Endodermal cell (in vitro differentiated cells): ENCODE measurements around the gene RNF43. TPM values are rescaled to one million over a fixed set of nuclear protein-coding genes. Genes with fewer than 3 reads are reported as not detected.

Experiments used
- DNase-seq: peaks from one replicate; pipeline ENCODE4 v3.0.0-alpha.2; 2017
- H3K27ac ChIP-seq: 2 replicates; pipeline ENCODE4 v1.5.1; 2013; ENCODE audit warnings: mild to moderate bottlenecking, low read depth, low read length, moderate library complexity
- H3K27me3 ChIP-seq: 2 replicates; pipeline ENCODE4 v1.6.1; 2013; ENCODE audit warnings: mild to moderate bottlenecking, low read length, moderate library complexity; ENCODE audit not compliant: insufficient read depth, control insufficient read depth, poor library complexity, severe bottlenecking
- H3K36me3 ChIP-seq: 2 replicates; pipeline ENCODE4 v1.7.0; 2013; ENCODE audit warnings: mild to moderate bottlenecking, low read length, moderate library complexity; ENCODE audit not compliant: control insufficient read depth, insufficient read depth
- H3K4me1 ChIP-seq: one replicate; pipeline ENCODE4 v1.7.0; 2013; ENCODE audit warnings: low read length; ENCODE audit not compliant: control insufficient read depth, insufficient read depth
- H3K4me3 ChIP-seq: 2 replicates; pipeline ENCODE4 v1.5.1; 2013; ENCODE audit warnings: mild to moderate bottlenecking, low read length, moderate library complexity
- H3K9ac ChIP-seq: 2 replicates; pipeline ENCODE4 v1.6.1; 2013; ENCODE audit warnings: mild to moderate bottlenecking, low read length, moderate library complexity; ENCODE audit not compliant: poor library complexity, severe bottlenecking; ENCODE audit errors: extremely low read depth
- H3K9me3 ChIP-seq: 2 replicates; pipeline ENCODE4 v1.6.1; 2013; ENCODE audit warnings: mild to moderate bottlenecking, low read length, moderate library complexity; ENCODE audit not compliant: control insufficient read depth
- H3K27ac Mint-ChIP-seq: 2 replicates; pipeline ENCODE4 v1.8.0; 2020; ENCODE audit warnings: mixed read lengths
- H3K27me3 Mint-ChIP-seq: 2 replicates; pipeline ENCODE4 v1.8.0; 2021; ENCODE audit warnings: mild to moderate bottlenecking, mixed read lengths; ENCODE audit not compliant: insufficient read depth
- H3K36me3 Mint-ChIP-seq: 2 replicates; pipeline ENCODE4 v1.8.0; 2020; ENCODE audit warnings: low read depth, mixed read lengths
- H3K4me1 Mint-ChIP-seq: 2 replicates; pipeline ENCODE4 v1.8.0; 2020; ENCODE audit warnings: mixed read lengths
- H3K4me3 Mint-ChIP-seq: 2 replicates; pipeline ENCODE4 v1.8.0; 2020; ENCODE audit warnings: mild to moderate bottlenecking, moderate library complexity, mixed read lengths
- H3K9me3 Mint-ChIP-seq: 2 replicates; pipeline ENCODE4 v1.8.0; 2020; ENCODE audit warnings: mild to moderate bottlenecking, mixed read lengths
- CTCF ChIP-seq: fragments of 200-600 bp; sonication (generic); conservative IDR thresholded peaks from 2 replicates; pipeline ENCODE4 v1.5.0; 2021; ENCODE audit warnings: antibody characterized with exemption, mild to moderate bottlenecking
- WGBS, 2 experiments: methylation state at CpG; one replicate each; pipeline versions ENCODE4 v1.1.5 to v1.1.7; 2013; ENCODE audit warnings: missing lambda C conversion rate in 2 of 2, mixed read lengths in 1 of 2; ENCODE audit not compliant: insufficient coverage in 1 of 2, insufficient read length in 1 of 2; 5-methylcytosine and 5-hydroxymethylcytosine counted together
- total RNA-seq, 2 donors: library from RNA; stranded (reverse); fragmentation: NEBNext Ultra II Directional in 1 of 2; extraction: Animal tissue kit (Norgen Biotek cat#: 25700) in 1 of 2; gene quantifications; 2 replicates in 1 of 2; 3 replicates in 1 of 2; pipeline ENCODE4 v1.2.1, GENCODE V29; 2021

Gene RNF43
- total RNA-seq, 2 donors from 2014 or later: 3.2 to 4.1 TPM

DNA sequence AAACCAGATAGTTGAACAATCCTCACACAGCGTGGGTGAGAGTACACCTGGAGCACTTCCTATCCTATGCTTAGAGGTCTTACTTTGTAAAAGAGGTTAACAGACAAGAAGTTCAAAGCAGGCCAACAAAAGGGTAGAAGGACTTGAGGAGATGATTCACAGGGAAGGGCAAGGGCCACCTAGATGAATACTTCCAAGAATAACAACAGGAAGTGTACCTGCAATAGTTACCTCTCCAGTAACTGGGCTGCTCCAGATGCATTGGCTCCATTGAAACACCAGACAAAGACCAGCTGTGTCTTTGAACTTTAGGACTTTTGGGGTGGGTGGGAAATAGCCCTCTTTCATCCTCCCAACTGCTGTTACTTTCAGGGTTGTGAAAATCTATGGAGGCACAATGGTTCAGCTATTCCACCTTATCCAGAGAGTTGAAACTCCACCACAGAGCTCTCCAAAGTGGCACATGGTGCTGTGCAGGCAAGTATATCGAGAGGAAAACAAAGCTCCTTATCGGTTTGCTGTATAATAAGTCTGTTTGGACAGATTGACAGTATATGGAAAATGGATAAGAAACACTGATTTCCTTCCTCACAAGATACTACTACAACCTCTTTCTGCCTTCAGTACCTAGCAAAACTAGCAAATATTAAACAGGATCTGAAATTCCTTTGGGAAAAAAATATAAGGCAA is 22.7 kb downstream of the RNF43 start:
- 80 to 97% methylated on average over 1 to 3 of the region's 3 CpGs for WGBS, 2 experiments

DNA sequence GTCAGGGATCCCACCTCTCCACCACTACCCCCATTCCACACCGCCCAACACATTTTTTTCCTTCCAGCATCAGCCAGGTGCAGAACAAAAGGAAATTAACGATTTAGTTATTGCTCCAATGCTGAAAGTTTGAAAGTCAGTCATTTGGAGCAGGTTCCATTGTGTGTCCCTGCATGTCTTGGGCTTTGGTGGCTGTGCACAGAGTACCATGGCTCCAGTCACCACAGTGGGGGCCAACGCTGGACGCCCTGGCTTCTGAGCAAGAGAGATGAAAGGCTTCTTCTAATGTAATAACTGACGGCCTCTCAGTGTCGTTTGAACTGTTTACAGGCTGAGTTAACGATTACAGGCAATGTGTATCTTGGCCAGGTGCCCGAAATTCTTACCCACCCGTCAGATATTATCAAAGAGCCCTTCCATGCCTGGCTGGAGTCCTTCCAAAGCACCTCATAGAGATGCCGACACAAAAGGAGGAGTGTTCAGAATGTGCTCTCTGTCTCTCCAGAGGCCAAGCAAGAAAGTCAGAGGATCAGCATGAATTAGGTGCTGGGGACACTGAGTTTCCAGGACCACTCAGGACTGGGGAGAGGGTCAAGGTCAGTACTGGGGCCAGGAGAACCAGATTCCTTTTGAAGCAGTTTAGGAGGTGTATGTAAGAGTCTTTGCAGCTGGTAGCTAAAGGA is 25.9 kb downstream of the RNF43 start:
- no peak for TF ChIP-seq CTCF
- Mint-ChIP-seq H3K9me3 (no peaks in the 10 kb centered on the region), H3K36me3 (no peaks in the 10 kb centered on the region), H3K4me3 (no peak overlapping the region), H3K4me1 (peaks cover 9% of the 10 kb centered on the region), H3K27me3 (no peaks in the 10 kb centered on the region), H3K27ac (no peak overlapping the region)
- H3K4me3 ChIP-seq: no peak overlapping the region
- no peak overlapping the region for H3K9ac ChIP-seq
- H3K4me1 ChIP-seq: no peaks in the 10 kb centered on the region
- no peak for DNase-seq
- no peak overlapping the region for H3K27ac ChIP-seq
- no peaks in the 10 kb centered on the region for H3K9me3 ChIP-seq
- WGBS, 2 experiments: 92 to 95% methylated on average over 9 to 10 of the region's 10 CpGs
- H3K27me3 ChIP-seq: no peaks in the 10 kb centered on the region
- no peaks in the 10 kb centered on the region for H3K36me3 ChIP-seq

More for the DNA sequence above, 22.7 kb downstream of the RNF43 start:
- Histone ChIP-seq H3K27ac (no peak overlapping the region), H3K27me3 (no peaks in the 10 kb centered on the region), H3K9me3 (no peaks in the 10 kb centered on the region), H3K36me3 (no peaks in the 10 kb centered on the region), H3K4me1 (peaks cover 2% of the 10 kb centered on the region), H3K9ac (no peak overlapping the region), H3K4me3 (no peak overlapping the region)
- Mint-ChIP-seq H3K4me3 (no peak overlapping the region), H3K36me3 (no peaks in the 10 kb centered on the region), H3K27me3 (peaks cover 13% of the 10 kb centered on the region), H3K4me1 (peaks cover 8% of the 10 kb centered on the region), H3K27ac (no peak overlapping the region), H3K9me3 (no peaks in the 10 kb centered on the region)
- no peak for TF ChIP-seq CTCF
- no peak for DNase-seq

GRCh38 chr17:58390884-58391283 is 26.4 kb downstream of the RNF43 start:
- H3K27ac Mint-ChIP-seq: no peak overlapping the region
- DNase-seq: no peak
- peaks cover 9% of the 10 kb centered on the region for H3K4me1 Mint-ChIP-seq
- H3K4me3 Mint-ChIP-seq: no peak overlapping the region
- H3K27me3 Mint-ChIP-seq: no peaks in the 10 kb centered on the region
- Histone ChIP-seq H3K9me3 (no peaks in the 10 kb centered on the region), H3K36me3 (no peaks in the 10 kb centered on the region), H3K4me1 (no peaks in the 10 kb centered on the region), H3K27me3 (no peaks in the 10 kb centered on the region), H3K4me3 (no peak overlapping the region), H3K9ac (no peak overlapping the region), H3K27ac (no peak overlapping the region)
- 92 to 100% methylated on average over 2 of the region's 2 CpGs for WGBS, 2 experiments
- no peak for TF ChIP-seq CTCF
- no peaks in the 10 kb centered on the region for H3K36me3 Mint-ChIP-seq
- no peaks in the 10 kb centered on the region for H3K9me3 Mint-ChIP-seq
